Loucy (cell line): Measurements from ENCODE around the gene PRSS56.

ENCODE experiments used
- H2AFZ ChIP-seq: fragments of 200-600 bp; sonication (generic); 2 replicates; pipeline ENCODE4 v1.6.0; 2016; ENCODE audit warnings: antibody characterized with exemption, mild to moderate bottlenecking, low read length, moderate library complexity
- H3F3A ChIP-seq: fragments of 200-600 bp; 2 replicates; pipeline ENCODE4 v1.6.0; 2016; ENCODE audit warnings: antibody characterized with exemption, low read depth, mild to moderate bottlenecking
- H3K27me3 ChIP-seq: fragments of 200-600 bp; sonication (generic); 2 replicates; pipeline ENCODE4 v1.6.1; 2014; ENCODE audit warnings: low read length, mild to moderate bottlenecking; ENCODE audit not compliant: insufficient read depth, poor library complexity, severe bottlenecking
- H3K36me3 ChIP-seq: fragments of 200-600 bp; sonication (generic); 2 replicates; pipeline ENCODE4 v1.6.1; 2016; ENCODE audit warnings: low read length; ENCODE audit not compliant: insufficient read depth
- H3K4me1 ChIP-seq: fragments of 200-600 bp; sonication (generic); 2 replicates; pipeline ENCODE4 v1.5.1; 2014; ENCODE audit warnings: low read length, mild to moderate bottlenecking; ENCODE audit not compliant: insufficient read depth, poor library complexity, severe bottlenecking
- H3K4me2 ChIP-seq: fragments of 200-600 bp; sonication (generic); 2 replicates; pipeline ENCODE4 v1.6.0; 2014; ENCODE audit warnings: antibody characterized with exemption, low read length, low read depth, mild to moderate bottlenecking; ENCODE audit not compliant: poor library complexity, severe bottlenecking
- H3K4me3 ChIP-seq: fragments of 200-600 bp; sonication (generic); 2 replicates; pipeline ENCODE4 v1.5.1; 2014; ENCODE audit warnings: low read length, mild to moderate bottlenecking, mixed read lengths; ENCODE audit not compliant: poor library complexity, severe bottlenecking
- H3K79me2 ChIP-seq: fragments of 200-600 bp; sonication (generic); 2 replicates; pipeline ENCODE4 v1.6.1; 2014; ENCODE audit warnings: low read length; ENCODE audit not compliant: insufficient read depth
- H3K9ac ChIP-seq: fragments of 200-600 bp; sonication (generic); 2 replicates; pipeline ENCODE4 v1.6.0; 2014; ENCODE audit warnings: mild to moderate bottlenecking, low read depth, low read length, moderate library complexity; ENCODE audit not compliant: poor library complexity, severe bottlenecking
- H3K9me2 ChIP-seq: fragments of 200-600 bp; sonication (generic); replicated peaks from 2 replicates; pipeline ENCODE4 v1.6.1; 2016; ENCODE audit warnings: low read depth, low read length, mixed read lengths
- H3K9me3 ChIP-seq: fragments of 200-600 bp; sonication (generic); 2 replicates; pipeline ENCODE4 v1.6.1; 2014; ENCODE audit warnings: mild to moderate bottlenecking, antibody characterized with exemption, low read length, low read depth; ENCODE audit not compliant: insufficient read depth
- H4K20me1 ChIP-seq: fragments of 200-600 bp; sonication (generic); 2 replicates; pipeline ENCODE4 v1.6.0; 2014; ENCODE audit warnings: antibody characterized with exemption, low read length, mild to moderate bottlenecking; ENCODE audit not compliant: insufficient read depth, poor library complexity, severe bottlenecking
- CTCF ChIP-seq: fragments of 200-600 bp; sonication (generic); conservative IDR thresholded peaks from 2 replicates; pipeline ENCODE4 v1.5.1; 2014; ENCODE audit warnings: mild to moderate bottlenecking, antibody characterized with exemption, low read length
- EZH2phosphoT487 ChIP-seq: fragments of 200-600 bp; IDR thresholded peaks from 2 replicates; pipeline ENCODE4 v1.6.1; 2018; ENCODE audit warnings: antibody characterized with exemption, mild to moderate bottlenecking, moderate library complexity, borderline replicate concordance

The PRSS56 gene

GRCh38 chr2:232476791-232477190 lies 43.4 kb upstream of the PRSS56 start:
- no peak overlapping the region for H3K4me3 ChIP-seq
- no peaks in the 10 kb centered on the region for H3K27me3 ChIP-seq
- H2AFZ ChIP-seq = no peak overlapping the region
- H3K9me2 ChIP-seq = no peaks in the 10 kb centered on the region
- no peak overlapping the region for H3K9ac ChIP-seq
- H3K4me2 ChIP-seq = no peak overlapping the region
- no peaks in the 10 kb centered on the region for H3F3A ChIP-seq
- no peaks in the 10 kb centered on the region for H3K9me3 ChIP-seq
- H3K36me3 ChIP-seq = no peaks in the 10 kb centered on the region
- no peaks in the 10 kb centered on the region for H3K79me2 ChIP-seq
- TF ChIP-seq EZH2phosphoT487 (no peak), CTCF (no peak)
- H4K20me1 ChIP-seq = no peaks in the 10 kb centered on the region
- no peaks in the 10 kb centered on the region for H3K4me1 ChIP-seq

GRCh38 chr2:232477751-232478510 lies 42.3 kb upstream of the PRSS56 start:
- H2AFZ ChIP-seq = no peak overlapping the region

GRCh38 chr2:232478571-232479340 lies 41.4 kb upstream of the PRSS56 start:
- Histone ChIP-seq H2AFZ (no peak overlapping the region), H4K20me1 (no peaks in the 10 kb centered on the region), H3K27me3 (no peaks in the 10 kb centered on the region), H3K4me3 (no peak overlapping the region), H3K9me3 (no peaks in the 10 kb centered on the region), H3K4me2 (no peak overlapping the region), H3K79me2 (no peaks in the 10 kb centered on the region), H3K9me2 (no peaks in the 10 kb centered on the region), H3K4me1 (no peaks in the 10 kb centered on the region), H3K36me3 (no peaks in the 10 kb centered on the region), H3K9ac (no peak overlapping the region), H3F3A (no peaks in the 10 kb centered on the region)
- TF ChIP-seq CTCF = no peak
- no peak for TF ChIP-seq EZH2phosphoT487

More at GRCh38 chr2:232477751-232478510, 42.3 kb upstream of the PRSS56 start:
- Histone ChIP-seq H3K9ac (no peak overlapping the region), H3K4me2 (no peak overlapping the region), H3K4me1 (no peaks in the 10 kb centered on the region), H3K36me3 (no peaks in the 10 kb centered on the region), H3K79me2 (no peaks in the 10 kb centered on the region), H3K27me3 (no peaks in the 10 kb centered on the region), H4K20me1 (no peaks in the 10 kb centered on the region), H3F3A (no peaks in the 10 kb centered on the region), H3K9me3 (no peaks in the 10 kb centered on the region), H3K4me3 (no peak overlapping the region), H3K9me2 (no peaks in the 10 kb centered on the region)
- TF ChIP-seq EZH2phosphoT487 = no peak
